ENCODE data around the gene PSENEN.

PSENEN gene

GRCh38 chr19:35748106-35749020 lies 2.9 kb downstream of the PSENEN start, which contains the start of gene LIN37 (continued):
- TF ChIP-seq ZNF580 (tag by site-specific recombination; IDR thresholded peaks at IDR 0.05): peak; percentile 99
- peak; percentile 44; the same call in 1 of the 2 replicates for TF ChIP-seq ZNF843 (tag by site-specific recombination; IDR thresholded peaks at IDR 0.05)
- TF ChIP-seq ZBTB49 (tag by site-specific recombination; IDR thresholded peaks at IDR 0.05; ENCODE audit: low read depth): no peak
- TF ChIP-seq ZNF324 (tag by site-specific recombination; IDR thresholded peaks at IDR 0.05): no peak; the same call in 1 of the 2 replicates
- peak; percentile 87 for TF ChIP-seq ZNF513 (tag by site-specific recombination; IDR thresholded peaks at IDR 0.05)
- peak; percentile 63 for TF ChIP-seq ZBTB10 (tag by site-specific recombination; IDR thresholded peaks at IDR 0.05)
- TF ChIP-seq ZNF571 (tag by site-specific recombination; IDR thresholded peaks at IDR 0.05): no peak
- TF ChIP-seq ZNF335 (tag by site-specific recombination; conservative IDR thresholded peaks at IDR 0.05): peak; percentile 100
- TF ChIP-seq ZNF623 (tag by site-specific recombination; IDR thresholded peaks at IDR 0.05): 0 out of 2 replicates have a peak, but pooled peaks have one; percentile 33
- no peak for TF ChIP-seq ZNF16 (tag by site-specific recombination; IDR thresholded peaks at IDR 0.05; ENCODE audit: low read depth)
- peak; percentile 94 for TF ChIP-seq ZXDB (tag by site-specific recombination; IDR thresholded peaks at IDR 0.05)

GRCh38 chr19:35750167-35750566 lies 4.7 kb downstream of the PSENEN start:
- peak overlapping the region; percentile 17; the same call in 1 of the 2 replicates for H3K27ac ChIP-seq (ENCODE audit: extremely low read depth, low read depth, low read length)
- POLR2A ChIA-PET: interaction anchor here (0.6 to 4.1 kb wide), 3 partner anchors 10 to 243 kb away, joined by 3 to 34 read pairs (median 3); no protein-coding TSS in a partner anchor
- no peak overlapping the region for H3K4me3 ChIP-seq (ENCODE audit: low read depth, low read length)
- H3K36me3 ChIP-seq (ENCODE audit: control insufficient read depth in 2 of 2, insufficient read depth in 1 of 2, low read length in 2 of 2): peaks cover 29 to 65% of the 10 kb centered on the region in 2 experiments
- CTCF ChIA-PET: interaction anchor here (0.7 to 1.0 kb wide), 2 partner anchors 23 to 56 kb away, joined by 3 read pairs; no protein-coding TSS in a partner anchor
- H3K4me1 ChIP-seq (ENCODE audit: control insufficient read depth, insufficient read depth, low read length): peaks cover 22% of the 10 kb centered on the region
- H3K9me3 ChIP-seq (ENCODE audit: control insufficient read depth, insufficient read depth, low read depth, low read length): no peaks in the 10 kb centered on the region; the same call in none of the 2 replicates
- TF ChIP-seq ZSCAN4 (tag by site-specific recombination; IDR thresholded peaks at IDR 0.05): no peak
- TF ChIP-seq ZNF394 (tag by site-specific recombination; IDR thresholded peaks at IDR 0.05; ENCODE audit: borderline replicate concordance): peak; percentile 87
- TF ChIP-seq ZNF658 (tag by site-specific recombination; IDR thresholded peaks at IDR 0.05): 0 out of 2 replicates have a peak, but pooled peaks have one; percentile 23
- TF ChIP-seq ZNF600 (tag by site-specific recombination; IDR thresholded peaks at IDR 0.05): peak; percentile 60
- TF ChIP-seq ZBTB7A (tag by site-specific recombination; IDR thresholded peaks at IDR 0.05; ENCODE audit: low read depth): no peak
